ENCODE measurements around the gene MAP4K3.

MAP4K3 gene

GRCh38 chr2:39217192-39217550, 219.9 kb downstream of the MAP4K3 start:
- POLR2A ChIA-PET = no interaction called here
- TF ChIP-seq CTCF (IDR thresholded peaks at IDR 0.05; ENCODE audit: insufficient read depth, low read length, missing control alignments) = no peak
- CTCF ChIA-PET = interaction anchor here (3.6 to 4.3 kb wide), 2 partner anchors 10 to 12 kb away, joined by 11 to 17 read pairs; no protein-coding TSS in a partner anchor
- H3K4me3 ChIP-seq (ENCODE audit: low read depth, low read length) = no peak overlapping the region
- no peak for DNase-seq (ENCODE audit: low read depth, low spot score)

- POLR2A ChIA-PET = no interaction called here
- CTCF ChIA-PET = interaction anchor here (1.1 to 4.3 kb wide), 3 partner anchors 11 to 13 kb away, joined by 4 to 17 read pairs (median 11); no protein-coding TSS in a partner anchor
- DNase-seq (ENCODE audit: low read depth, low spot score) = no peak
- TF ChIP-seq CTCF (IDR thresholded peaks at IDR 0.05; ENCODE audit: insufficient read depth, low read length, missing control alignments) = no peak
- H3K4me3 ChIP-seq (ENCODE audit: low read depth, low read length) = no peak overlapping the region
These were observed 220.5 kb downstream of the MAP4K3 start for GRCh38 chr2:39216346-39217191.

- no peak overlapping the region for H3K4me3 ChIP-seq (ENCODE audit: low read depth, low read length)
- no peak for TF ChIP-seq CTCF (IDR thresholded peaks at IDR 0.05; ENCODE audit: insufficient read depth, low read length, missing control alignments)
- CTCF ChIA-PET = interaction anchor here (1.1 to 4.3 kb wide), 2 partner anchors 12 to 14 kb away, joined by 4 to 17 read pairs; no protein-coding TSS in a partner anchor
- POLR2A ChIA-PET = no interaction called here
- DNase-seq (ENCODE audit: low read depth, low spot score) = no peak
These were observed 221.5 kb downstream of the MAP4K3 start for GRCh38 chr2:39215545-39215944.

- ChIA-PET POLR2A (no interaction called here), CTCF (interaction anchor here (4.7 kb wide), 1 partner anchor 16 kb away, joined by 24 read pairs; no protein-coding TSS in a partner anchor)
- no peak for DNase-seq (ENCODE audit: low read depth, low spot score)
- no peak overlapping the region for H3K4me3 ChIP-seq (ENCODE audit: low read depth, low read length)
- no peak for TF ChIP-seq CTCF (IDR thresholded peaks at IDR 0.05; ENCODE audit: insufficient read depth, low read length, missing control alignments)
These were observed 224.1 kb downstream of the MAP4K3 start for GRCh38 chr2:39213015-39213414.

GRCh38 chr2:39210846-39211245, 226.2 kb downstream of the MAP4K3 start:
- ChIA-PET POLR2A (no interaction called here), CTCF (interaction anchor here (0.9 to 4.7 kb wide), 3 partner anchors 18 to 264 kb away, joined by 3 to 24 read pairs (median 7); no protein-coding TSS in a partner anchor)
- TF ChIP-seq CTCF (IDR thresholded peaks at IDR 0.05; ENCODE audit: insufficient read depth, low read length, missing control alignments) = no peak
- no peak overlapping the region for H3K4me3 ChIP-seq (ENCODE audit: low read depth, low read length)
- DNase-seq (ENCODE audit: low read depth, low spot score) = no peak

- TF ChIP-seq CTCF (IDR thresholded peaks at IDR 0.05; ENCODE audit: insufficient read depth, low read length, missing control alignments) = no peak
- no peak overlapping the region for H3K4me3 ChIP-seq (ENCODE audit: low read depth, low read length)
- ChIA-PET CTCF (no interaction called here), POLR2A (no interaction called here)
- no peak for DNase-seq (ENCODE audit: low read depth, low spot score)
These were observed 233.7 kb downstream of the MAP4K3 start for GRCh38 chr2:39203382-39203781.
